HCT116 (cell line): Measurements from ENCODE around the gene CEP55.

Experiments
- EZH2 ChIP-seq: fragments of 200-600 bp; sonication (generic); IDR thresholded peaks from 2 replicates; pipeline ENCODE4 v1.6.1; 2017; ENCODE audit warnings: antibody characterized with exemption, mixed run types
- JUND ChIP-seq: IDR thresholded peaks from 2 replicates; pipeline ENCODE4 v1.6.1; 2012
- ZFX ChIP-seq: fragments of 450-650 bp; IDR thresholded peaks from 2 replicates; pipeline ENCODE4 v1.6.1; 2017

- TF ChIP-seq JUND (no peak), EZH2 (no peak), ZFX (no peak)
Measured at GRCh38 chr10:93515071-93516005, 18.9 kb downstream of the CEP55 start.
